Measurements from ENCODE around the gene CACNA2D2. TPM values are rescaled to one million over a fixed set of nuclear protein-coding genes. Genes with fewer than 3 reads are reported as not detected.
A peak's percentile ranks its signal among the peaks of the same experiment; 100 is the strongest.

The CACNA2D2 gene
- total and polyA plus RNA-seq, 2 of the 13 experiments (the other 11 are each of a cell fraction or from before 2014, with no cell fraction given), result not detected

GRCh38 chr3:50322386-50323091 is 180.9 kb downstream of the CACNA2D2 start, which contains the start of gene HYAL2 (continued):
- TF ChIP-seq ZNF513 (CRISPR knock-in tag; conservative IDR thresholded peaks at IDR 0.05) (no peak), GATAD1 (CRISPR knock-in tag; IDR thresholded peaks at IDR 0.05) (no peak), SETDB1 (CRISPR knock-in tag; IDR thresholded peaks at IDR 0.05; ENCODE audit: borderline replicate concordance) (0 out of 2 replicates have a peak, but pooled peaks have one; percentile 48), AGO1 (IDR thresholded peaks at IDR 0.05; ENCODE audit: low read depth, low read length, poor library complexity, severe bottlenecking) (no peak), ETV5 (CRISPR knock-in tag; IDR thresholded peaks at IDR 0.05; ENCODE audit: borderline replicate concordance) (peak; percentile 48; the same call in 1 of the 2 replicates), ZBTB38 (CRISPR knock-in tag; IDR thresholded peaks at IDR 0.05) (peak; percentile 95), SOX5 (CRISPR knock-in tag; IDR thresholded peaks at IDR 0.05; ENCODE audit: borderline replicate concordance) (no peak), RFX5 (IDR thresholded peaks at IDR 0.05; ENCODE audit: low read depth, low read length) (no peak), ZNF556 (CRISPR knock-in tag; IDR thresholded peaks at IDR 0.05; ENCODE audit: borderline replicate concordance) (peak; percentile 59; the same call in 1 of the 2 replicates), ZNF460 (CRISPR knock-in tag; IDR thresholded peaks at IDR 0.05; ENCODE audit: borderline replicate concordance) (no peak), MTA1 (CRISPR knock-in tag; IDR thresholded peaks at IDR 0.05; ENCODE audit: borderline replicate concordance) (peak; percentile 64; the same call in 1 of the 2 replicates), ZBTB21 (CRISPR knock-in tag; IDR thresholded peaks at IDR 0.05) (no peak), KDM5B (CRISPR knock-in tag; IDR thresholded peaks at IDR 0.05; ENCODE audit: borderline replicate concordance) (no peak)

All from HepG2 (cell line).